GM12864 (cell line): ENCODE measurements around the gene TNRC6B.

ENCODE experiments used
- DNase-seq: peaks from one replicate; pipeline ENCODE4 v3.0.0-alpha.2; 2011; ENCODE audit warnings: low read depth
- H3K4me3 ChIP-seq: 2 replicates; pipeline ENCODE4 v1.5.1; 2011; ENCODE audit warnings: mild to moderate bottlenecking, low read depth, low read length, control low read depth
- CTCF ChIP-seq: IDR thresholded peaks from 2 replicates; pipeline ENCODE4 v1.5.1; 2011; ENCODE audit warnings: low read depth, mild to moderate bottlenecking, moderate library complexity, low read length, control low read depth, inconsistent platforms; ENCODE audit errors: missing control alignments

The TNRC6B gene

GRCh38 chr22:40265783-40266182 is 88.1 kb downstream of the TNRC6B start:
- no peak for DNase-seq
- no peak for TF ChIP-seq CTCF
- no peak overlapping the region for H3K4me3 ChIP-seq

- no peak for DNase-seq
- TF ChIP-seq CTCF, result no peak
- H3K4me3 ChIP-seq, result no peak overlapping the region
These were observed 92.3 kb downstream of the TNRC6B start for GRCh38 chr22:40270031-40270430.

- H3K4me3 ChIP-seq, result no peak overlapping the region
- DNase-seq, result no peak
- TF ChIP-seq CTCF, result no peak
These were observed 93.1 kb downstream of the TNRC6B start for GRCh38 chr22:40270748-40271373.

- no peak for DNase-seq
- H3K4me3 ChIP-seq, result no peak overlapping the region
- no peak for TF ChIP-seq CTCF
These were observed 93.7 kb downstream of the TNRC6B start for GRCh38 chr22:40271440-40271839.

- no peak for DNase-seq
- no peak for TF ChIP-seq CTCF
- no peak overlapping the region for H3K4me3 ChIP-seq
These were observed 95.6 kb downstream of the TNRC6B start for GRCh38 chr22:40273319-40273718.

GRCh38 chr22:40276996-40277823 is 99.5 kb downstream of the TNRC6B start:
- DNase-seq, result no peak
- TF ChIP-seq CTCF, result no peak
- H3K4me3 ChIP-seq, result no peak overlapping the region
